HG03432 (cell line): Measurements from ENCODE around the gene WHAMM.
"Not testable (repeated sequence)": the region's sequence is repeated elsewhere in the genome, so short reads cannot be mapped to it uniquely, and the experiment has no call there.

ENCODE experiments used
- ATAC-seq: cut with Tn5 transposase; IDR thresholded peaks from one replicate; pipeline ENCODE4 v1.9.1; 2021; ENCODE audit warnings: mild to moderate bottlenecking, moderate library complexity; ENCODE audit not compliant: unreplicated experiment

The WHAMM gene

GRCh38 chr15:82809308-82810060 lies at the start of gene WHAMM:
Gene WHAMM (plus strand): TSS chr15:82809628. CDS start chr15:82809727, 99 bp downstream.
- ATAC-seq: peak; percentile 83

- no peak for ATAC-seq
Observed at GRCh38 chr15:82763361-82764116, 45.9 kb upstream of the WHAMM start.

- no peak for ATAC-seq
Observed at GRCh38 chr15:82764117-82764490, 45.3 kb upstream of the WHAMM start.

- ATAC-seq: no peak
Observed at GRCh38 chr15:82764740-82765139, 44.7 kb upstream of the WHAMM start.

- not testable (repeated sequence) for ATAC-seq
Observed at GRCh38 chr15:82766201-82766600, 43.2 kb upstream of the WHAMM start.

- no peak for ATAC-seq
Observed at GRCh38 chr15:82767163-82767829, 42.1 kb upstream of the WHAMM start.

GRCh38 chr15:82768414-82769054 lies 40.9 kb upstream of the WHAMM start:
- ATAC-seq: no peak

- ATAC-seq: no peak
Observed at GRCh38 chr15:82771789-82772607, 37.4 kb upstream of the WHAMM start.

GRCh38 chr15:82774496-82774895 lies 34.9 kb upstream of the WHAMM start:
- no peak for ATAC-seq

- ATAC-seq: no peak
Observed at GRCh38 chr15:82778755-82779154, 30.7 kb upstream of the WHAMM start.

- no peak for ATAC-seq
Observed at GRCh38 chr15:82781349-82781748, 28.1 kb upstream of the WHAMM start.

- ATAC-seq: no peak
Observed at GRCh38 chr15:82788496-82788895, 20.9 kb upstream of the WHAMM start.

- no peak for ATAC-seq
Observed at GRCh38 chr15:82789491-82789890, 19.9 kb upstream of the WHAMM start.

GRCh38 chr15:82790321-82790720 lies 19.1 kb upstream of the WHAMM start:
- ATAC-seq: no peak

GRCh38 chr15:82792068-82792467 lies 17.4 kb upstream of the WHAMM start:
- ATAC-seq: no peak

GRCh38 chr15:82793737-82794136 lies 15.7 kb upstream of the WHAMM start:
- ATAC-seq: no peak

- ATAC-seq: no peak
Observed at GRCh38 chr15:82798104-82798503, 11.3 kb upstream of the WHAMM start.

GRCh38 chr15:82798531-82799166 lies 10.8 kb upstream of the WHAMM start:
- ATAC-seq: no peak

GRCh38 chr15:82799183-82799841 lies 10.1 kb upstream of the WHAMM start:
- ATAC-seq: no peak
